Stomach (tissue), 4 donors: ENCODE data around the gene POLR3A.

Source experiments
- EP300 ChIP-seq: sonication (generic); formaldehyde crosslinking; IDR thresholded peaks from one replicate; pipeline ENCODE4 v1.6.1; 2017; ENCODE audit warnings: antibody characterized with exemption
- POLR2A ChIP-seq, 4 donors: fragments of 450-650 bp; IDR thresholded peaks; one replicate each; pipeline ENCODE4 v1.6.1; 2016; ENCODE audit warnings: antibody characterized with exemption in 4 of 4, control low read depth in 2 of 4, mild to moderate bottlenecking in 1 of 4, moderate library complexity in 1 of 4
- POLR2AphosphoS5 ChIP-seq, 3 donors: sonication (generic); formaldehyde crosslinking; IDR thresholded peaks; one replicate each; pipeline ENCODE4 v1.6.1; 2016; ENCODE audit warnings: antibody characterized with exemption in 3 of 3
- TF ChIP-seq, protein P1 (sequence below), 7 experiments: fragments of 450-650 bp in 4 of 7; fragments of 200-600 bp in 3 of 7; sonication (generic) in 3 of 7; IDR thresholded peaks; one replicate each; pipeline ENCODE4 v1.5.1; 2016 to 2019; ENCODE audit warnings: antibody characterized with exemption in 7 of 7, control low read depth in 2 of 7, mild to moderate bottlenecking in 1 of 7

DNA sequence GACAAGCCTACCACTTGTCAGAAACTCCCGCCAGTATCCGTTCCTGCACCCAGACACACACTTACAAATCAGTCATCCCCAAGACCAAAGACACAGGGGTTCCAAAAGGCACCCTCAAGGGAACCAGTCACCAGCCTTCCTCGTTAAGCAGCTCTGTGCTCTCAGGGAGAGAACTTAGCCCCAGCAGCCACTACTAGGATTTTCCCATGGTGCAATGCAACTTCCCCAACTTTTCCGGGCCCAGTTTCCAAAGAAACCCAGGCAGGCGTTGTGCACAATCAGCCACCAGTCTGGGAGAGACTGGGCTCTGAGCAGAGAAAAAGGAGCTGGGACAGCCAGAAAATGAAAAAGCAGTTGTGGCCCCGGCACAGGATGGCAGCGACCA is 103.9 kb downstream of the POLR3A start:
- TF ChIP-seq, protein P1, sequence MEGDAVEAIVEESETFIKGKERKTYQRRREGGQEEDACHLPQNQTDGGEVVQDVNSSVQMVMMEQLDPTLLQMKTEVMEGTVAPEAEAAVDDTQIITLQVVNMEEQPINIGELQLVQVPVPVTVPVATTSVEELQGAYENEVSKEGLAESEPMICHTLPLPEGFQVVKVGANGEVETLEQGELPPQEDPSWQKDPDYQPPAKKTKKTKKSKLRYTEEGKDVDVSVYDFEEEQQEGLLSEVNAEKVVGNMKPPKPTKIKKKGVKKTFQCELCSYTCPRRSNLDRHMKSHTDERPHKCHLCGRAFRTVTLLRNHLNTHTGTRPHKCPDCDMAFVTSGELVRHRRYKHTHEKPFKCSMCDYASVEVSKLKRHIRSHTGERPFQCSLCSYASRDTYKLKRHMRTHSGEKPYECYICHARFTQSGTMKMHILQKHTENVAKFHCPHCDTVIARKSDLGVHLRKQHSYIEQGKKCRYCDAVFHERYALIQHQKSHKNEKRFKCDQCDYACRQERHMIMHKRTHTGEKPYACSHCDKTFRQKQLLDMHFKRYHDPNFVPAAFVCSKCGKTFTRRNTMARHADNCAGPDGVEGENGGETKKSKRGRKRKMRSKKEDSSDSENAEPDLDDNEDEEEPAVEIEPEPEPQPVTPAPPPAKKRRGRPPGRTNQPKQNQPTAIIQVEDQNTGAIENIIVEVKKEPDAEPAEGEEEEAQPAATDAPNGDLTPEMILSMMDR (IDR thresholded peaks at IDR 0.05): no peak
- TF ChIP-seq POLR2A (IDR thresholded peaks at IDR 0.05) (no peak), POLR2AphosphoS5 (IDR thresholded peaks at IDR 0.05) (peak in 1 of 3 donors; percentile 14), EP300 (no peak)
